ENCODE data around the gene MYMK.

MYMK gene

DNA sequence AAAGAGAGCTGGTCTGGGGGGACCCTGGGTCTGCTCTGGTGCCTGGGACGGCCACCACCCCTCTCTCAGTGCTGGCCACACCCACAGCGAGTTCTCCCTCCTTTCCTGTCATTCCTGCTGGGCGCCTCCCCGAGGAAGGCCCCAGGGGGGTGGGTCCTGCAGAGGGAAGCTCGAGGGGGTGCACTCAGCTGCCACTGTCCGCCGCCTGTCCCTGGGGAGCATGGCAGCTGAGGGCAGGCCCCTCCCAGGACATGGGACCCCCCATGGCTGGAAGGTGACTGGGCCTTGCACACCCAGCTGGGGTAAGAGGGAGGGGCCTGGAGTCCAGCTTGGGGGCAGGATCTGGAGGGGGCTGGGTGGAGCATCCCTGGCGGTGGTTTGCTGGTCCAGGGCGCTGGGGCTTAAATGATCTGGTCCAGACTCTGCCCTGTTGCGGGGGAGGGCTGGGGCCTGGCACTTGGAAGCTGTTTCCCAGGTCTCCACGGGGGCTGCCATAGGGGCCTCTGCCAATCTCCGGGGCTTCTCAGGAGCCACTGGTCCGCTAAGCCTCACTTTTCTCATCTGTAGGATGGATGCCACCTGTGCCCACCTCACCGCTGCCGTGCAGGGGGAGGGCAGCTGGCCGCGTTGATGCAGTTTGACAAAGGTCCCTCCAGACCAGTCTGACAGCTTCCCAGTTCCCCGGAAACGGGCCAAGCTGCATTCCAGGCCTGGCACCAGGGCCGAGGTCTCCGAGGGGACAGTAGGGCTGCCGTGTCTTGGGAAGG is 39.9 kb downstream of the MYMK start:
- FAIRE-seq (no peak), DNase-seq (ENCODE audit: insufficient read length) (no peak)
- TF ChIP-seq TAF1 (IDR thresholded peaks at IDR 0.05; ENCODE audit: borderline replicate concordance, low read depth, low read length) (no peak), POLR2A (IDR thresholded peaks at IDR 0.05; ENCODE audit: low read depth, low read length) (no peak), POLR2AphosphoS5 (IDR thresholded peaks at IDR 0.05; ENCODE audit: low read depth, low read length) (no peak)

GRCh38 chr9:133483611-133484010 is 41.1 kb downstream of the MYMK start:
- no peak for TF ChIP-seq POLR2AphosphoS5 (IDR thresholded peaks at IDR 0.05; ENCODE audit: low read depth, low read length)
- TF ChIP-seq POLR2A (IDR thresholded peaks at IDR 0.05; ENCODE audit: low read depth, low read length) = no peak
- TF ChIP-seq TAF1 (IDR thresholded peaks at IDR 0.05; ENCODE audit: borderline replicate concordance, low read depth, low read length) = no peak
- FAIRE-seq = no peak
- no peak for DNase-seq (ENCODE audit: insufficient read length)

DNA sequence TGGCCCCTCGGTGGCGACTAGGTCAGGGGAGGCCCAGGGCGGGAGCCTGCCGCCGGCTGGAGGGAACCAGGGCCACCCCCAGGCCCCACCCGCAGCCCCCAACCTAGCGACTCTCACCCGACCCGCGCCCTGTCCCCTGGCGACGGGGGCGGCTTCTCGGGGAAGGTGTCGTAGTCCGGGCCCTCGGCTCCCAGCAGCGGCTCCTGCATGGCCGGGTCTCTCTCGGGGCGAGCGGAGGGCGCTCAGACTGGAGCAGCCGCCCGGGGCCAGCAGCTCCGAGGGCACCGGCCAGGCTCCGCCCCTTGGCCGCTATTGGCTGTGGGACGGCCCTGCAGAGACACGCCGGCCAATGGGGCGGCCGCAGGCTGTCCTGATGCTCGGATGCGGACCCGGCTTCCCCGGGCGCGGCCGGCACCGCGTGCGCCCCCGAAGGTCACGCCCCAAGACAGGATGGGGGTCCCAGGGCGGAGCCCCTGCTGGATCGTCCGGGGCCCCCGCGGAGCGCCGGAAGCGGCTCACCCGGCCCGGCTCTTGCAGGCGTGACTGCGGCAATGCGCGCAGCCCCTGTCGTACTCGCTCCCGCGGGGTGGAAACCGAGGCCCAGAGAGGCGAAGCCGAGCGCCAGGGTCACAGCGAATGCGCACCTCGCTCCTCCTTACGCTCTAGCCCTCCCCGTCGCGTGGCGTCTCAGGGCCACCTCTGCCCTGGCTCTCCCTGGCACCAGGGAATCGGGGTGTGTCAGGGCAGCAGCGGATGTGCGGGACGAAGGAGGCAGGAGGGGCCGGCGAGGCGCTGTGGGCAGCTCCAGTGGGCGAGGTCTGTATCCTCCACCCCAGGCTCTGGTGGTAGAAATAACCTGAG is 45.7 kb downstream of the MYMK start, which contains the start of gene SLC2A6:
SLC2A6 (minus strand) TSS at position 249 of the 861 bp plus-strand sequence; CDS start at position 209, 40 bp downstream.
- DNase-seq (ENCODE audit: insufficient read length) (peak; percentile 98), FAIRE-seq (peak; percentile 97)
- TF ChIP-seq POLR2A (IDR thresholded peaks at IDR 0.05; ENCODE audit: low read depth, low read length) (peak; percentile 79), TAF1 (IDR thresholded peaks at IDR 0.05; ENCODE audit: borderline replicate concordance, low read depth, low read length) (peak; percentile 62; the same call in 1 of the 2 replicates), POLR2AphosphoS5 (IDR thresholded peaks at IDR 0.05; ENCODE audit: low read depth, low read length) (no peak)

DNA sequence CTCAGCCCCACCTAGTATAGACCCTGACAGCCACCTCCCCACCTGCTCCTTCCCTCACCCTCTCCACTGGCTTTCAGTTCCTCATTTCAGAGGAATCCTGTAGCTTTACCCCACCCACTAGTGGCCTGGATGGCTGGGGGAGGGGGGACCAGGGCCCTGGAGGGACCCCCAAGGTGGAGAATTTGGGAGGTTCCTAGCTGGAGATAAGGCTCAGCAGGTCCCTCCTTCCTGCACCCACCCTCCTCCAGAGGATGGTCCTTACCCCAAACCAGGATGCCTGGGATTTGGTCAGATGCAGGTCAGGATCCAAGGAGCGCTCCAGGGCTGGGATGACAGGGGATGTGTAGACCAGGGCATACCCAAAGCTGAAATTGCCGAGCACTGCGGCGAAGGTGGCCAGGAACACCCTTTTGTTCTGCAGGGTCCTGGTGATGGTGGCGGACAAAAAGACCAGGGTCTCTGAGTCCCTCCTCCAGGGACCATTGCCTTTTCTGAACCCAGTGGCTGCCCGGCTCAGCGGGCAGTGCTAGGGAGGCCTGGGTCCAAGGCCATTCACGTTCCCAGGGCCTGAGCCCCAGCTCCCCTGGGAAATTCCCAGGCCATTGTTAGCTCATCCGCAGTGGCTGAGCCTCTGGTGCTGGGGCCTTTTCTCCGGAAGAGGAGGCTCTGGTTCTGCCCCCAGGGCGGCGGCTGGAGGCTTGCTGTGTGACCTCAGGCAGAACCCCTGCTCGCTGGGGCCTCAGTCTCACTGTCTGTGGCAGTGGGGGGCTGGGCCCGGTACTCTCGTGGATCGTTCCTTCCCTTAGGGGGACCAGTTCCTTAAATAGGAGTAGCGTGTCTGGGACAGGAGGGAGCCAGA is 46.5 kb downstream of the MYMK start:
- TF ChIP-seq POLR2A (IDR thresholded peaks at IDR 0.05; ENCODE audit: low read depth, low read length) (0 out of 2 replicates have a peak, but pooled peaks have one; percentile 11), POLR2AphosphoS5 (IDR thresholded peaks at IDR 0.05; ENCODE audit: low read depth, low read length) (0 out of 2 replicates have a peak, but pooled peaks have one; percentile 11), TAF1 (IDR thresholded peaks at IDR 0.05; ENCODE audit: borderline replicate concordance, low read depth, low read length) (no peak)
- peak; percentile 85 for FAIRE-seq
- no peak for DNase-seq (ENCODE audit: insufficient read length)

DNA sequence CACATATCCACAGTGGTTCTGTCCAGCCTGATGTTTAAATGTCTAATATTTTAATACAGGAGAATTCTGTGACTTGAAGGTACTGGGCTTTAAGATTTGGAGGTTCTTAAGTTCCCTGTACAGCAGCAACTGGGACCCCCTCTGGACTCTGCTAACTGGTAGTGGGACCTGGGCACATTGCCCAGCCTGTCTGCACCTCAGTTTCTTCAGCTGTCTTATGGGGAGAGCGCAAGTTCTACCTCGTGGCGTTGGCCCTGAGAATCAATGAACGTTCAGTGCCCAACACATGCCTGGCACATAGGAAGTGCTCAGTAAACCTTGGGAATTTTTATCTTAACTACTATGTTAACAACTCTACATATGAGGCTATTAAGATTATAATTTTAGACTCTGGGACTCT is 47.3 kb downstream of the MYMK start:
- TF ChIP-seq TAF1 (IDR thresholded peaks at IDR 0.05; ENCODE audit: borderline replicate concordance, low read depth, low read length) = no peak
- no peak for DNase-seq (ENCODE audit: insufficient read length)
- no peak for FAIRE-seq

- no peak for DNase-seq (ENCODE audit: insufficient read length)
- no peak for FAIRE-seq
- TF ChIP-seq POLR2AphosphoS5 (IDR thresholded peaks at IDR 0.05; ENCODE audit: low read depth, low read length) (no peak), TAF1 (IDR thresholded peaks at IDR 0.05; ENCODE audit: borderline replicate concordance, low read depth, low read length) (no peak), POLR2A (IDR thresholded peaks at IDR 0.05; ENCODE audit: low read depth, low read length) (no peak; the same call in 1 of the 2 replicates)
Measured at GRCh38 chr9:133476941-133477340, 47.8 kb downstream of the MYMK start.

GRCh38 chr9:133476036-133476931 is 48.5 kb downstream of the MYMK start:
- no peak for DNase-seq (ENCODE audit: insufficient read length)
- no peak for TF ChIP-seq POLR2A (IDR thresholded peaks at IDR 0.05; ENCODE audit: low read depth, low read length)
- no peak for TF ChIP-seq TAF1 (IDR thresholded peaks at IDR 0.05; ENCODE audit: borderline replicate concordance, low read depth, low read length)
- no peak for TF ChIP-seq POLR2AphosphoS5 (IDR thresholded peaks at IDR 0.05; ENCODE audit: low read depth, low read length)

DNA sequence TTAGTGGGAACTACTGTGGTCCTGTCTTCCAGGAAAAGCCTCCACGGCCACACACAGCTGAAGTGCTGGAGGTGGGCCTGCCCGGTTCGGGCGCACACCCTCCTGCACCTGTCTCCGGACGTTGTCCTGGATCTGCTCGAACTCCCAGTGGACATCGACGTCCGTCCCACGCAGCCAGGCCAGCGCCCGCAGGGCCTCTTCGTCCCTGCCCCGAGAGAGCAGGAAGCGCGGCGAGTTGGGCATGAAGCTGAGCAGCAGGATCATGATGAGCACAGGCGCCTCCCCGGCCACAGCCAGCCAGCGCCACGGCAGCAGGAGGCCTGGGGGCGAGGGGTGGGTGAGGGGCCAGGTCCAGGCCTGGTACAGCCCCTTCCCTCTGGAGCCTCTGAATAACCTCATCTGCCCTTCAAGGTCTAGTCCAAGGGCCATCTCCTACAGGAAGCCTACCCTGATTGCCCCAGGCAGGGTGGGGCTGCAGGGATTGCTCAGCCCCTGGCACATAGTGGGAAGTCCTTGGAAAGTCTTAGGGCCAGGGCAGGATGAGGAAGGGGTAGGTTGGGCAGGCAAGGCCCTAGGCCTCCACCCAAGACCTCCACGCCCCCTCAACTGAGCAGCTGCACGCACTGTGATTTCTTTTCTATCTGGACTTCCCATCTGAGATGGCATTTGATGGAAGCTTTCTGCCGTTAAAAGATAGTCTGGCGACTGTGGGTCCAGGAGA is 49.3 kb downstream of the MYMK start:
- FAIRE-seq = no peak
- DNase-seq (ENCODE audit: insufficient read length) = no peak
- no peak for TF ChIP-seq POLR2AphosphoS5 (IDR thresholded peaks at IDR 0.05; ENCODE audit: low read depth, low read length)

More at GRCh38 chr9:133476036-133476931, 48.5 kb downstream of the MYMK start:
- FAIRE-seq = peak; percentile 14

DNA sequence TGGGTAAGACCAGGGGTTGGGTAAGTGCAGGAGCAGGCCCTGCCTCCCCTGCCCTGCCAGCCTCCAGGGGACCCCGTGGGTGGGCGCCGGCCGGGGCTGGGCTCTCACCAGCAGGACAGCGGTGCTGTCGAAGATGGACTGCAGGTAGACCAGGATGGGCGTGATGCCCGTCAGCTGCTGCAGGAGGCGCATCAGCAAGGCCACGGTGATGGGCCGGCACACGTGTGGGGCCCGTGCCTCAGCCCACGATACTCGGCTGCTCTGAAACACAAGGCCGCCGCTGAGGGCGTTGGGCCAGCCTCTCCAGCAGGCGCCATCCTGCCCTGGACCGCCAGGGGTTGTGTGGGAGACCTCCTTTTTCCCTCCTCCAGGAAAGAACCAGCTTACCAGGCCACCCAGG is 49.9 kb downstream of the MYMK start:
- TF ChIP-seq TAF1 (IDR thresholded peaks at IDR 0.05; ENCODE audit: borderline replicate concordance, low read depth, low read length) (no peak), POLR2AphosphoS5 (IDR thresholded peaks at IDR 0.05; ENCODE audit: low read depth, low read length) (no peak), POLR2A (IDR thresholded peaks at IDR 0.05; ENCODE audit: low read depth, low read length) (no peak)
- DNase-seq (ENCODE audit: insufficient read length) (no peak), FAIRE-seq (no peak)

DNA sequence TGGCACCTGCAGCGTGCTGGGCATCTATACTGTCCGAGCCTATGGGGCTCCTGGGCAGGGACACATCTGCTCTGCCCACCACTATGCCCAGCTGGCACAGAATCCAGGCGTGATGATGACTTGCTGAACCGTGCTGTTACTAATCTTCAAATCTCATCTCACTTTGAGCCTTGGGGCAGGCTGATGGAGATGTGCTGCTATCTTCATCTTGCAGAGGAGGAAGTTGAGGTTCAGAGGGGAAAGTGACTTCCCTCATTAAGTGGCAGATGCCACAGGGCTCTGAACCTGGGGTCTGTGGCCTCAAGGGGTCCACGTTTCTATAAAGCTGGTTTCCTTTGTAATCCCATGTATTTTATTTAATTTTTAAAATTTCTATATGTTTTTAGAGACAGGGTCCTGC is 50.5 kb downstream of the MYMK start:
- TF ChIP-seq POLR2A (IDR thresholded peaks at IDR 0.05; ENCODE audit: low read depth, low read length) = no peak
- no peak for TF ChIP-seq TAF1 (IDR thresholded peaks at IDR 0.05; ENCODE audit: borderline replicate concordance, low read depth, low read length)
- no peak for TF ChIP-seq POLR2AphosphoS5 (IDR thresholded peaks at IDR 0.05; ENCODE audit: low read depth, low read length)
- FAIRE-seq = no peak
- no peak for DNase-seq (ENCODE audit: insufficient read length)

Data from GM12892 (cell line).